GM12873 (cell line): ENCODE data around the gene PDE6H.

Experiments
- TF ChIP-seq, protein P1 (sequence below): IDR thresholded peaks from 2 replicates; pipeline ENCODE4 v1.5.1; 2012; ENCODE audit warnings: low read depth, mild to moderate bottlenecking, moderate library complexity, low read length, control low read depth; ENCODE audit not compliant: insufficient read depth; ENCODE audit errors: missing control alignments

PDE6H gene

DNA sequence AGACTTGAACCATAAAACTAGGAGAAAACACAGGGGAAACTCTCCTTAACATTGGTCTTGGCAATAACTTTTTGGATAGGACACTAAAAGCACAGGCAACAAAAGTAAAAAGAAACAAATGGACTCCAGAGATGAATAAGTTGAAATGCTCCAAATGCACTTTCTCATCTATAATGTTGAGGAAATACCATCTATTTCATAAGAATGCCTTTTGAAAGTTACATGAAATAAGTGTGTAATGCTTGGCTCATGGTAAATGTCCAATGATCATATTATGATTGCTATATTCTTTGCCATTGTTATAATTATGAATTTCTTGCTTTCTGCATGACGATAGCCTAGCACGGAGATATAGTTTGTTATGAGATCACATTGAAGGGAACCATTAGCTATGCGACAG is 19.8 kb downstream of the PDE6H start:
- TF ChIP-seq, protein P1, sequence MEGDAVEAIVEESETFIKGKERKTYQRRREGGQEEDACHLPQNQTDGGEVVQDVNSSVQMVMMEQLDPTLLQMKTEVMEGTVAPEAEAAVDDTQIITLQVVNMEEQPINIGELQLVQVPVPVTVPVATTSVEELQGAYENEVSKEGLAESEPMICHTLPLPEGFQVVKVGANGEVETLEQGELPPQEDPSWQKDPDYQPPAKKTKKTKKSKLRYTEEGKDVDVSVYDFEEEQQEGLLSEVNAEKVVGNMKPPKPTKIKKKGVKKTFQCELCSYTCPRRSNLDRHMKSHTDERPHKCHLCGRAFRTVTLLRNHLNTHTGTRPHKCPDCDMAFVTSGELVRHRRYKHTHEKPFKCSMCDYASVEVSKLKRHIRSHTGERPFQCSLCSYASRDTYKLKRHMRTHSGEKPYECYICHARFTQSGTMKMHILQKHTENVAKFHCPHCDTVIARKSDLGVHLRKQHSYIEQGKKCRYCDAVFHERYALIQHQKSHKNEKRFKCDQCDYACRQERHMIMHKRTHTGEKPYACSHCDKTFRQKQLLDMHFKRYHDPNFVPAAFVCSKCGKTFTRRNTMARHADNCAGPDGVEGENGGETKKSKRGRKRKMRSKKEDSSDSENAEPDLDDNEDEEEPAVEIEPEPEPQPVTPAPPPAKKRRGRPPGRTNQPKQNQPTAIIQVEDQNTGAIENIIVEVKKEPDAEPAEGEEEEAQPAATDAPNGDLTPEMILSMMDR, result no peak

DNA sequence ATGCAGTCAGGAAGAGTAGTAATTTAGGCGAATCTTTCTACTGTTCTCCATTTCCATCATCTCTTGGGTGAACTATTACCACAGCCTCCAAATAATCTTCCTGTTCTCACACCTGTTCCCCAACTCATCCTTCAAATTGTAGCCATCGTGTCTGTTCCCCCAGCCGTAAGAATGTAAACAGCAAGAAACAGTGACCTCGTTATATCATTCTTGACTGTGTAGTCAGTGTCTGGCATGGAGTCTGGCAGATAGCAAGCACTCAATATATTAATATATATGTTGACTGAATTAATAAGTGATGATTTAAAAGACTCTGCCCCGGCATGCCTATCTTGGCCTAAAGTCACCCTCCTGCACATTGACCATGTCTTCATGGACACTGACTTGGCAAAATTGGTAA is 20.3 kb downstream of the PDE6H start:
- TF ChIP-seq, protein P1, result no peak

DNA sequence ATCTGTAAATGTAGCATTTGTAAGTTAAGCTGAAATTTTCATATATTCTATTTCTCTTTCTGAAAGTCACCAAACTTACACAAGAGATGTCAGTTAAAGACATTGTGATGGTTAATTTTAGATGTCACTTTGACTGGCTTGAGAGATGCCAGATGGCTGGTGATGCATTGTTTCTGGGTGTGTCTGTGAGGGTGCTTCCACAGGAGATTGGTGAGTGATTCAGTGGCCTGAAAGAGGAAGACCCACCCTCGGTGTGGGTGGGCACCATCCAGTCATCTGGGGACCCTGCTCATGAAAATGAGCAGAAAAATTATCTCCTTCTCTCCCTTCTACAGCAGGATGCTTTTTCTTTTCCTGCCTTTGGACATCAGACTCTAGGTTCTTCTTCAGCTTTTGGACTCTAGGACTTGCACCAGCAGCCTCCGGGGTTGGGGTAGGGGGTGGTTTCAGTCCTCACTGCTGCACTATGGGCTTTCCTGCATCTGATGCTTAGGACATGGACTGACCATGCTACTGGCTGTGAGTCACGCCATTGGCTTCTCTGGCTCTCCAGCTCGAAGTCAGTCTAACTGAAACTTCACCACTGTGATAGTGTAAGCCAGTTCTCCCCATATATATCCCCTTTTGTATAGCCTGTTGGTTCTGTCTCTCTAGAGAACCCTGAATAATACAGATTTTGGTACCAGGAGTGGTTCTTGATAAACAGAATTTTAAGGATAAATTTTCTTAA is 20.9 kb downstream of the PDE6H start:
- TF ChIP-seq, protein P1, result no peak

DNA sequence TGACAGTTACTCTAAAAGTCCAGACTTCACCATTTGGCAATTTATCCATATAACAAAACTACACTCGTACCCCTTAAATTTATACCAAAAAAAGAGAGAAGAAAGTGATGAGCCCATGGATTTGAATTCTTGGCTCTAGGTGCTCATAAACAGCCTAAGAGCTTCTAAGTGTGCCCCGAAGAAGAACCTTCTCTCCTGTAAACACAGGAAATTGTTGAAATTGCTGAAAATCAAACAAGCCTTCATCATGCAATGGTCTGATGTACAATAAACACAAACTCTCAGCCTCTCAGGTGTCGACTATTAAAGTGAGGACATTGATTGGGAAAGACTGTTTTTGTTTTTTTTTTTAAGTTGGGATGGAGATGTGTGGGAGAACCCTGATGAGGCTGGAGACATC is 21.8 kb downstream of the PDE6H start:
- TF ChIP-seq, protein P1, result no peak

DNA sequence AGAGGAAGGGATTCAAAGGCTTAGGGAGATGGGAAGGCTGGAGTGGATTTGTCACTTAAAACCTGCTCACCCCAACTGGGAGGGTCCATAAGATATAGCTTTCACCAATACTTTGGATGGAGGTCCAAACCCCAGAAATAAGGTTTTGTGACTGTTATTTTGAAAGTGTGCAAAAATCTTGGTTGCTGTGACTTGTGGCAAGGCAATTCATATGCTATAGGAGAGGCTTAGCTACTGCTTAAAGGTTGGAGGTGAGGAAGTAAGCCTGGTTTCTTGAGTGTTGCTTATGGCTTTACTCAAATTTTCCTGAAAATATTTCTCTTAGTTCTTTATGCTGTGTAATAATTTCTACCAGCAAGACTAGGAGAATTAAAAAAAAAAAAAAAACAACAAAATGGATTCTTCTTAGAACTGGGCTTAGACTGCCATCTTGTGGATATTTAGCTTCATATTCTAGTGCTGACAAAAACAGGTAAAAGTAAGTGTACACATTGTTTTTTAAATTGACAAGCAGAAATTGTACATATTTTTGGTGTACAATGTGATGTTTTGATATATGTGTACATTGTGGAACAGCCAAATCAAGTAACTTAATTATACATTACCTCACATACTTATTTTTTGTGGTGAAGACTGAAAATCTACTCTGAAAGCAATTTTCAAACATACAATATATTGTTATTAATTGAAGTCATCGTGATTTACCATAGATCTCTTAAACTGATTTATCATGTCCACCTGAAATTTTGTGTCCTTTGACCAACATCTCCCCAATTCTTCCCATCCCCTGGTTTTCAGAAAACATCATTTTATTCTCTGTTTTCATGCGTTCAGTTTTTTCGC is 23.0 kb downstream of the PDE6H start:
- TF ChIP-seq, protein P1, result peak; percentile 45

DNA sequence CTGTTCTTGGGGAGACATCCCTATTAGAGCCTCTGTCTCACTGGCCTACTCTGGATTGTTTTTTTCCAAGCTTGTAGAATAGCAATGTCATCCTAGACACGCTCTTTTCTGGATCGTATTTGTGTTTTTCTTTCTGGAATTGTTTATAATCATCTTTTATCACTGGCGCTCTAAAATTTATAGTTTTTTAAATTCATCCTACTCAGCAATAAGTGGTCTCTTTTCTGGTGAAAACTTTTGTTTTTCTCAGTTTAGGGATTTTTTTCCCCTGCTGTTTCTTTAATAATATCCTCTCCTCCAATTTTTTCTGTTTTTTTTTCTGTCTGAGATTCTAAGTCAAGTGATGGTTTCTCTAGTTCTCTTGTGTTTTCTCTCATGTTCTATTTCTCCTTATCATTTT is 25.2 kb downstream of the PDE6H start:
- TF ChIP-seq, protein P1, result no peak

DNA sequence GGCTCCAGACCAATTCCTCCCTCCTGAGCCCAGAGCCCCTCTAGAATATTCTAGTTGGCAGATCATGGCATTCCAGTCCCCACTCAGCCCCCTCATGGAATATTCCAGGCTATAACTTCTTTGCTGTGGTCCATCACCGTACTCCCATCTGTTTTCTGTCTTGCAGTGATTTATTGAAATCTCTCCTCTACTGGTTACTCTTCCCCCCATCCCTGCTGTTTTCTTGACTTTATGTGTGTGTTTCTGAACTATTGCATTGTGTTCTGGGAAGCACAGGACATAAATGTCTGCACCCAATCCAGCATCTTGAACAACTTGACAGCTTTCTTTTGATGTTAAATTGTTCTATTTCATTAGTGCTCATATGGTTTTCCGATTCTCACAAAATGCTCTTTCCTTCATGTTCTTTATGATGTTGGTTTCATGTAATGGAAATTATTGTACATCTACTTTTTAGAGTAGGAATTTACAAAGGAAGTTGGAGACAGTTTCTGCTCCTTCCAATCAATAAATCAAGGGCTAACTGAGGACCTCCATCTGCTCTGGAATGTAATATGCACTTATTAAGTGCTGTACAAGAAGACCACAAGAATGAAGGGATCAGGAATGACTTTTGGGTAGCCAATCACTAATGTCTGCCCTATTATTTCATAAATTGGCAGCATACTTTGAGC is 26.3 kb downstream of the PDE6H start:
- TF ChIP-seq, protein P1, result no peak
